ENCODE results near the gene MEMO1.
"Not testable (repeated sequence)": the region's sequence is repeated elsewhere in the genome, so short reads cannot be mapped to it uniquely, and the experiment has no call there.

The MEMO1 gene

DNA sequence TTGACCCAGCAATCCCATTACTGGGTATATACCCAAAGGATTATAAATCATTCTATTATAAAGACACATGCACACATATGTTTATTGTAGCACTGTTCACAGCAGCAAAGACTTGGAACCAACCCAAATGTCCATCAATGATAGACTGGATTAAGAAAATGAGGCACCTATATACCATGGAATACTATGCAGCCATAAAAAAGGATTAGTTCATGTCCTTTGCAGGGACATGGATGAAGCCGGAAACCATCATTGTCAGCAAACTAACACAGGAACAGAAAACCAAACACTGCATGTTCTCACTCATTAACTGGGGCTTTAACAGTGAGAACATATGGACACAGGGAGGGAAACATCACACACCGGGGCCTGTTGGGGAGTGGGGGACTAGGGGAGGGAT lies 110.7 kb downstream of the MEMO1 start:
- not testable (repeated sequence) for DNase-seq

DNA sequence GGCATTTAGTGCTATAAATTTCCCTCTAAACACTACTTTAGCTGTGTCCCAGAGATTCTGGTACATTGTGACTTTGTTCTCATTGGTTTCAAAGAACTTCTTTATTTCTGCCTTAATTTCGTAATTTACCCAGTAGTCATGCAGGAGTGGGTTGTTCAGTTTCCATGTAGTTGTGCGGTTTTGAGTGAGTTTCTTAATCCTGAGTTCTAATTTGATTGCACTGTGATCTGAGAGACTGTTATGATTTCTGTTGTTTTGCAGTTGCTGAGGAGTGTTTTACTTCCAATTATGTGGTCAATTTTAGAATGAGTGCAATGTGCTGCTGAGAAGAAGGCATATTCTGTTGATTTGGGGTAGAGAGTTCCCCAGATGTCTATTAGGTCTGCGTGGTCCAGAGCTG lies 112.5 kb downstream of the MEMO1 start:
- not testable (repeated sequence) for DNase-seq

DNA sequence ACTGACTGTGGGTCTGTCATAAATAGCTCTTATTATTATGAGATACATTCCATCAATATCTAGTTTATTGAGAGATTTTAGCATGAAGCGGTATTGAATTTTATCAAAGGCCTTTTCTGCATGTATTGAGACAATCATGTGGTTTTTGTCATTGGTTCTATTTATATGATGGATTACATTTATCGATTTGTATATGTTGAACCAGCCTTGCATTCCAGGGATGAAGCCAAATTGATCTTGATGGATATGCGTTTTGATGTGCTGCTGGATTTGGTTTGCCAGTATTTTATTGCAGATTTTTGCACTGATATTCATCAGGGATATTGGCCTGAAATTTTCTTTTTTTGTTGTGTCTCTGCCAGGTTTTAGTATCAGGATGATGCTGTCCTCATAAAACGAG lies 113.5 kb downstream of the MEMO1 start:
- not testable (repeated sequence) for DNase-seq

DNA sequence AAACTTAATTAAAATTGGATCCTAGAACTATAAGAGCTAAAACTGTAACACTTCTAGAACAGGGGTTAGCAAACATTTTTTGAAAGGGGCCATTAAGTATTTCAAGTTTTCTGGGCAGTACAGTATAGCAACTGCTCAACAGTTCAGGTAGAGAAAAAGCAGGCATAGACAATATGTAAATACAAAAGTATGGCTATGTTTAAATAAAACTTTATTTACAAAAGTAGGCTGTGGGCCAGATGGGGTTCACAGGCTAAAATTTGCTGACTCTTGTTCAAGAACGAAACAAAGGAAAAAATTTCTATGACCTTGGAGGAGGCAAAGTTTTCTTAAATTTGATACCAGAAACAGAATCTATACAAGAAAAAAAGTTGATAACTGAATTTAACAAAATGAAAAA lies 114.5 kb downstream of the MEMO1 start:
- DNase-seq = no peak

DNA sequence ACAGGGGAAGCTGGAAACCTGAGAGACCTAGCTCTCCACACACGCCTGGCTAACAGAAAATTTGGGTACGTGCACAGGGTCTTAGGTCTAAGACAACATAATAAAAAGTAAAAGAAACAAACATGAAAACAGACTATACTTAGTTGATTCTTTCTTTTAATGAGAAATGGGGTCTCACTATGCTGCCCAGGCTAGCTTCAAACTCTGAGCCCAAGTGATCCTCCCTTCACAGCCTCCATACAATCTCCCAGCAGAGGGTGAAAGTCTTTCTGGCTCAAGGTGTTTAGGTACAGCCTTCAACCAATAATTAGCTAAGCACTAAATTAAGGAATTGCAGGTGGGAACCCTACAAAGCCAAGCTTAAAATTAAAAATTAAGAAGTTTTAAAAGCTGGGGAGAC lies 116.2 kb downstream of the MEMO1 start:
- DNase-seq = no peak

DNA sequence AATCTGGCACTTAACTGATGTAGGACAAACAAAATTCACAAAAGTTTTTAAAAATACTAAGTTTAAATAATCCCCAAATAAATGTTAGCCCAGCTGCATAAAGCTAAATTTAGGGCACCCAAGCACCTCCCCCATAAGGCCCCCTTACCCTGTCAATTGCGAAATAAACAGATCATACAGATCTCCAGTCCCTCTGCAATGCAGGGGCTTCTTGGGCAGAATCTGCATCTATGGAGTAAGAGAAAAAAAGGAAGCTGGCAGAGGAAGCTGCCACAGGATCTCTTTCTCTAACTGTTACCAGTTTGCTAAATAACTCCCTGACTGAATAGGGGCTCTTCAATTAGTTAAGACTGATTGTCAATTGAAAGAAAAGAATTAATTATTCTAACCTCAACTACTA lies 117.7 kb downstream of the MEMO1 start:
- DNase-seq = no peak

DNA sequence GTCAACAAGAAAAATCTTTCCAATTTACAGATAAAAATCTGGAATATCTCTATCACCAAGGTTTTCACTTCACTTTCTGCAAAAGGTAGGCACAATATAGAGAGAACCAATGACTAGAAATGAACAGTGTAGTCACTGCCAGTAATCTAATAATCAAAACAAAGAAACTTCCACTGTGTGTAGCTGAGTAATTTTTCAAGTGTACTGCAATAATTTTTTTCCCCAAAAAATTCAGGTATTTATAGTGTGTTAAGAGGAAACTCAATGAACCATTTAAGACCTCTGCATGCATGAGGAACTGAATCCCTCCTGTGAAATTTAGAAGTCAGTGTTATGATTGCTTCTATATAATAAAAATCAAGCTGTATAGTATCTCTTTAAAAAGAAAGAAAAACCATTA lies 121.8 kb downstream of the MEMO1 start:
- no peak for DNase-seq

DNA sequence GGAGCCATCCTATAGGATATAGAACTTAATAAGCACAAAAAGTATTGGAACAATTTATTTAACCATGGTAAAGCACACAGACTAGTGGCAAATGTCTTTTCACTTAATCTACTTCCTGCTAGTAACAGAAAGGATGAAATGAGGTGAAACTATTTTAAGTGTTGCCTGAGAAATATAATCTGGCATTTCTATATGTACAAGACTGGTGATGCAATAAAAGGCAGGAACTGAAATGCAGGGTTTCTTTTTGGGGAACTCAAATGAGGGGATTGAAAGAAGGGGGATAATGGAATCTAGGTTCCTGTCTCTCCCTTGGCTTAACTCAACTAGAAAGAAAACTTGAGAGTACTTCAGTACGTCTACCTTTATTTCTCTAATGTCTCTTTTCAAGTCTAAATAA lies 122.3 kb downstream of the MEMO1 start:
- DNase-seq = no peak

DNA sequence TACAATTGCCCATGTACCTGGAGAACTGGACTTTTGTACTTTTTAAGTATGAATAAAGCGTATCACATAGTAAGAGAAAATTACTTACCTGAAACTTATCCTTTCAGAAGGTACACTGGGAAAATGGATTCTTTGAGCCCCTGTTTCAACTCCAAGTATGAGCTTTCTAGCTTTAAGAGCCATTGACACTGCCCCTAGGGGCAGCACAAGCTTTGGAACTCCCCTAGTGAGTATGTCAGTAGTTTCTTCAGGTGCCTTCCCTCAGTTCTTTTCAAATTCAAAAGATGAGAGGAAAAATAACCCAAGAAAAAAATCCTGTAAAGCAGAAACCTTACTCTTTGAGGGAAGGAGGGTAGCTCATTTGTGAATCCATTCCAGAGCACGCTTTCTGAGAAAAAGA lies 124.1 kb downstream of the MEMO1 start:
- DNase-seq = no peak

DNA sequence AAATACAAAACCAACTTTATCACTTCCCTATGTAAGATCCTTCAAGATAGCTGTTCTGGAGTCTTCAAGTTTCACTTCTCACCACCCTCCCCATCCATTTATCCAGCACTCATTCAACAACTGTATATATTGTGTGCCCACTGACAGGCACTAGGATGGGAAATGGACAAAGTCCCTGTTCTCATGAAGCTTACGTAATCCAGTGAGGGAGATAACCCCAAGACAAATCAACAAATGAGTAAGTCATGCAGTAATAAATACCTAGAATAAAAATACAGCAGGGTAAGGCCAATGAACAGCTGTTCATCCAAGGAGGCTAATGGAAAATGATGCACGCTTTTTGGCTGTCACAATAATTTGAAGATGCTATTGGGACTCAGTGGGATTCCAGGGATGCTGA lies 133.8 kb downstream of the MEMO1 start:
- no peak for DNase-seq

DNA sequence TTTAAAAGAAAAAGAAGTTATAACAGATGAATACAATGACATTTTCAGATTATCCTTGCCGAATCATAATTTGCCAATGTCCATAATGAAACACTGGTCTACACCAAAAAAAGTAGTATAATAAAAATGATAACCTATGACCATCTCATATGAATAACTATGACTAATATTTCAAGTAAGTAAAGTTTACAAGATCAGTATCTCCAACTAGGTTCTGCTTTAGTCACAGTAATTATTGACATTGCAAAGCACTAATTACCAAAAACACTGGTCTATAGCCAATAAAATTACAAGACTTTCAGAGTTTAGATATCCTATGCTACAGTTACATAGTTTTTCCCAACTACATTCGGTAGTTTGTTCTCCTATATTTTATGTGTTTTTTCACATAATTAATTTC lies 136.7 kb downstream of the MEMO1 start:
- no peak for DNase-seq

DNA sequence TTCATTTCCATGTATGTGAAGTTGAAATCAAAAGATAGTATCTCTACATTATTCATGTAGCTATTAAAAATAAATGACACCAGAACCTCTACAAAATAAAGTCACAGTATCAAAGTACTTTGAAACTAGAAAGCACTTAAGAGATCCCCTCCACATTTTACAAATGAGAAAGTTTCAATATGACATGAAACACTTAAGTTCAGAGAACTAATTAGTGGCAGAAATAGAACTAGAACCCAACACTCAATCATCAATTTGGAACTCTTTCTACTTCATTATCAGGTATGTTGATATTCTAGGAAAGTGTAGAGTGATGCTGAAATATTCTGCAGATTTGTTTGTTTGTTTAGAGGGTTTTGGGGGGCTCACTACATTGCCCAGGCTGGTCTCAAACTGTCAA lies 145.6 kb downstream of the MEMO1 start:
- DNase-seq = no peak

DNA sequence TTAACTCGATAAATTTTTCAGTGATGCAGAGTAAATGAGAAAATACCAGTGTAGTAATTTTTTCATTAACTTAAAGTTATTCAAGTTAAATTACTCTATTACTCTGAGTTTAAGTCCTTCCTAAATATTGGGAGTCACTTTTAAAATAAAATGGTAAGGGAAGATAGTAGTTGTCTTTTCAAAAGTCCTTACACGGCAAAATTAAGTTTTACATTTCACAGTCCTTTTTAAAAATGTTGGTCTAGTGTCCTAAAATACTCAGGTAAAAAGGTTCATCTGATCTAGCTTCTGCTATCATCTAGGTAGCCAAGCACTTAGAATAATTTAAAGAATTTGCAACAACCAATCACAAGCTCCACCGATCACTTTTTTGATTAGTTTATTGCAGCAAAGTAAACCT lies 146.9 kb downstream of the MEMO1 start:
- no peak for DNase-seq

DNA sequence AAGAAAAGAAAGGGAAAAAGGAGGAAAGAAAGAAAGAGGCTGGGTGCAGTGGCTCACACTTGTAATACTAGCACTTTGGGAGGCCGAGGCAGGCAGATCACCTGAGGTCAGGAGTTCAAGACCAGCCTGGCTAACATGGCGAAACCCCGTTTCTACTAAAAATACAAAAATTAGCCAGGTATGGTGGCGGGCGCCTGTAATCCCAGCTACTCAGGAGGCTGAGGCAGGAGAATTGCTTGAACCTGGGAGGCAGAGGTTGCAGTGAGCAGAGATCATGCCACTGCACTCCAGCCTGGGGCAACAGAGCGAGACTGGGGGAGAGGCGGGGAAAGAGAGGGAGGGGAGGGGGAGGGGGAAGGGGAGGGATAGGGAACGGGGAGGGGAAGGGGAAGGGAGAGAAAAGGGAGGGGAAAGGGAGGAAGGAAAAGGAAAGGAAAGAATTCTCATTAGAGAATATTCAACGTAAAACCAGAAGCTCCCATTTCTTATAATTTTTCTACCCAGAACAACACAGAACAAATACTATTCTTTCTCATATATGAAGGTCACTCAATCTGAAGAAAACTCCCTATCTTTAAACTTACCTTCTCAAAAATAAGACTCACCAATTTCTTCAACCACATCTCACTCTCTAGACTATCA lies 147.7 kb downstream of the MEMO1 start:
- not testable (repeated sequence) for DNase-seq

DNA sequence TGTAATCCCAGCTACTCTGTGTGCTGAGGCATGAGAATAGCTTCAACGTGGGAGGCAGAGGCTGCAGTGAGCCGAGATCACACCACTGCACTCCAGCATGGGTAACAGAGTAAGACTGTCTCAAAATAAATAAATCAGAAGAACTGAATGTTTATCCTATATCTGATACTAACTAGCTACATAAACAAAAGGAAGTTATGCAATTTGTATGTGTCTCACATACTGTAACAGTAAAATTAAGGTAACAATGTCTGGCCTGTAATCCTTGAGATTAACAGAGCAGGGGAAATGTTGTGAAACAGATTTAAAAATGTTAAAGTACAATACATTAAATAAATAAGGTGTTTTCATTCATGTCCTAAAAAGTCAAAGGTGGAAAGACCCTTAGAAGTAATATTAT lies 150.8 kb downstream of the MEMO1 start:
- DNase-seq = no peak

DNA sequence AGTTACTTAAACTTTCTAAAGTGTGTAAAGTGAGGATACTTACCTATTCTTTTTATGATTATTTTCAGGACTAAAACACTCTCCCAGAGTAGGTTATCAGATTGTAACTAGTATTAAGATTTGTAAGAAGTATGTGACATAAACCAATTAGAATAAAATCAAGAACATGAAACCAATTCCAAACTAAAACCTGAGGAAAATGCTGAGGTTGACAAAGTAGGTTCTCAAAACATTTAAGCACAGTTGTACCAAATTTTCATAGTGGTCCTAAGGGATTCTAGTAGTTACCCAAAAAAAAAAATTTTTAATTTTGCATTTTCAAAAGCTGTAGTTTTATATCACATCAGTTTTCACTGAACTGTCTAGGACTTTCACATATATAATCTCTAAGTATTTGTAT lies 157.3 kb downstream of the MEMO1 start:
- no peak for DNase-seq

DNA sequence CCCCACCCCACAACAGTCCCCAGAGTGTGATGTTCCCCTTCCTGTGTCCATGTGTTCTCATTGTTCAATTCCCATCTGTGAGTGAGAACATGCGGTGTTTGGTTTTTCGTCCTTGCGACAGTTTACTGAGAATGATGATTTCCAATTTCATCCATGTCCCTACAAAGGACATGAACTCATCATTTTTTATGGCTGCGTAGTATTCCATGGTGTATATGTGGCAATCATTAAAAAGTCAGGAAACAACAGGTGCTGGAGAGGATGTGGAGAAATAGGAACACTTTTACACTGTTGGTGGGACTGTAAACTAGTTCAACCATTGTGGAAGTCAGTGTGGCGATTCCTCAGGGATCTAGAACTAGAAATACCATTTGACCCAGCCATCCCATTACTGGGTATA lies 168.7 kb downstream of the MEMO1 start:
- not testable (repeated sequence) for DNase-seq

DNA sequence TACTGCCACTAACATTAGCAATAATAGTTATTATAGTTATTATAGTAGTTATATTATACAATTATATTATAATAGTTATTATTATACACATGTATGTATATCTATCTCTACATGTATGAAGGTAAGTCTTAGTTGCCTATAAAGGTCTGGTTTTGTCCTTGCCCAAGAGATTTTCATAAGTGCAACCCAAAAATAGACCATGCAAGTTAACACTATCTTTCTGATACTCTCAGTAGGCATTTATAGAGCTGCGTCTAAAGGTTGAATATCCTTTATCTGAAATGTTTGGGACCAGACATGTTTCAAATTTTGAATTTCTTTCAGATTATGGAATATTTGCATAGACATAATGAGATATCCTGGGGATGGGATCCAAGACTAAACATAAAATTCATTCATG lies 175.4 kb downstream of the MEMO1 start:
- no peak for DNase-seq

DNA sequence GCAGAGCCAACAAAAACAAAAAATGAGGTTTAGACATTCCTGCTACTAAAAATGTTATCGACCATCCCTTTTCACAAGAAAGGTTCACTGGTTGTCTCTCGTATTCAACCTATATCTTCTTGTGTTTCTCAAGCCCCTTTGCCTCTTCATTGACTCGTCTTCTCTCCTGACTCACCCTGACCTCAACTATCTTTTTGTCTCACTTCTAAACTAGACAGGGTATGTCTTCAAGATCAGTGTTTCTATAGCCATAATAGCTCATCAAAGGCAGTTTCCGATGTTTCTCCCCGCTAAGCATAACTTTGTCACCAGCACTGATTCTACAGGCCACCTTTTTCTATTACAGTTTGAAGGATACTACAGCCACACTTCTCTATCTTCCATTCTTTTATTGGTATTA lies 178.4 kb downstream of the MEMO1 start:
- no peak for DNase-seq

DNA sequence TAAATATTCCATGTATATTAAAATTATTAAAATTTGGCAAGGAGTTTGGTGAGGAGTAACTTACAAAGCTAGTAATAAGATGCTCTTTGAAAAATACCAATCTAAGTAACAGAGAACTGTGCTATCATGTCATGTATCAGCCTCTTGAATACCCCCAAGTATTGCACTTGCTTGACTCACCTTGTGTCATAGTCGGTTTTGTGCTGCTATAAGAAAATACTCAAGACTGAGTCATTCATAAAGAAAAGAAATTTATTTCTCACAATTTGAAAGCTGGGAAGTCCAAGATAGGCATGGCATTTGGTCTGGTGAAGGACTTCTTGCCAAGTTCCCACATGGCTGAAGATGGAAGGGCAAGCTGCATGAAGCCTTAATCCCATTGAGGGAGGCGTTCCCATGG lies 179.2 kb downstream of the MEMO1 start:
- no peak for DNase-seq

DNA sequence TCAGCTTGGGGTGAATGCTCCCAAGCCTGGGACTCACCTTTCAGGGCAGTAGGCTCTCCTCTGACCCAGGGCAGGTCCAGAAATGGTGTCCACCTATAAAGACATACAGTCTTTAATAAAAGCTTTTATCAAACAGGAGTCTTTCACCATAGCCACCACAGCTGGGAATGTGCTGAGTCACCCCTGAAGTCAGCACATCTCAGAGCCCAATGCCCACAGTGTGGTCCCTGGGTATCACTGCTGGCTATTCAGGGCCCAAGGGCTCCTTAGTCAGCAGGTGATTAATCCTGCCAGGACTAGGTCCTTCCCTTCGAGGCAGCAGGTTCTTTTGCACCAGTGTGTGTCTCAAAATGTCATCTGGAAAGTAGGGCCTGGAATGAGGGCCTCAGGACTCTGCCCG lies 181.9 kb downstream of the MEMO1 start:
- no peak for DNase-seq

DNA sequence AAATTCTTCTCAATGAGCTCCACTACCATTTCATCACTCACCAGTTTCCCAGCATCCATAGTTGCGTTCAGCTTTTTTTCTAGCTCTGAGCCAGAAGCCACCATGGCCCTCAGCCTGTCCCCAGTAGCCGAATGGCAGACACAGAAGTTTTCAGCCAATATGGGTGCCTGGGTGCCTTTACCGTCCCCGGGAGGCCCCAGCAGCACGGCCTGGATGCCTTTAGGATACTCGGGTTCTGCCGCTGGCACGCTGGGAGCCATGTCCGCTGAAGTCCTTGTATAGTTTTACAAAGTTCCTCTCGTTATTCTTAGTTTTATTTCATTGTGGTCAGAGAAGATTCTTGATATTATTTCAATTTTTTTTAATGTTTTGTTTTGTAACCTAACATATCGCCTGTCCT lies 187.2 kb downstream of the MEMO1 start:
- DNase-seq = no peak

DNA sequence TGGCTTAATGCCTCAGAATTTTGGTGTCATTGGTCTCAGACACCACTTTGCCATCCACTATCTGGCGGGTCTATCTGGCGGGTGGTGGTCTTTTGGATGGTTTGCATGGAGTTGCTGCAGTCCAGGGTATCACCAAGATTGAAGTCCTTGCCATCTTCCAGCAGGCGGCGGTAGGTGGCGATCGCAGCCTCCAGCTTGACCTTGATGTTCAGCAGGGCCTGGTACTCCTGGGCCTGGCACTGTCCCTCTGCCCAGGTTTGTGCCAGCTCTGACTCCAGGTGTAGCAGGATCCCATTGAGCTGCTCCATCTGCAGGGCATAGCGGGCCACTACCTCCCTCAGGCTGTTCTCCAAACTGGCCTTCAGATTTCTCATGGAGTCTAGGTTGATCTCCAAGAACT lies 188.2 kb downstream of the MEMO1 start:
- no peak for DNase-seq
